Measurements from ENCODE around the gene COL2A1. TPM values are rescaled to one million over a fixed set of nuclear protein-coding genes. Genes with fewer than 3 reads are reported as not detected.

Gene COL2A1
- total RNA-seq, 1 donor from 2014 or later, result 0.09 TPM

GRCh38 chr12:47945341-47945728, 58.9 kb downstream of the COL2A1 start:
- no peak for DNase-seq (ENCODE audit: low spot score)

- no peak for DNase-seq (ENCODE audit: low spot score)
These were observed 59.5 kb downstream of the COL2A1 start for GRCh38 chr12:47944685-47945340.

GRCh38 chr12:47943623-47944340, 60.5 kb downstream of the COL2A1 start:
- peak; percentile 50 for DNase-seq (ENCODE audit: low spot score)

GRCh38 chr12:47942614-47943225, 61.6 kb downstream of the COL2A1 start:
- no peak for DNase-seq (ENCODE audit: low spot score)

GRCh38 chr12:47941871-47942613, 62.2 kb downstream of the COL2A1 start:
- no peak for DNase-seq (ENCODE audit: low spot score)

GRCh38 chr12:47941475-47941780, 62.8 kb downstream of the COL2A1 start:
- no peak for DNase-seq (ENCODE audit: low spot score)

GRCh38 chr12:47940773-47941474, 63.4 kb downstream of the COL2A1 start:
- no peak for DNase-seq (ENCODE audit: low spot score)

GRCh38 chr12:47939009-47939601, 65.2 kb downstream of the COL2A1 start:
- DNase-seq (ENCODE audit: low spot score), result peak; percentile 71

GRCh38 chr12:47938594-47938993, 65.7 kb downstream of the COL2A1 start:
- no peak for DNase-seq (ENCODE audit: low spot score)

GRCh38 chr12:47938093-47938492, 66.2 kb downstream of the COL2A1 start:
- DNase-seq (ENCODE audit: low spot score), result no peak

- peak; percentile 60 for DNase-seq (ENCODE audit: low spot score)
These were observed 69.1 kb downstream of the COL2A1 start for GRCh38 chr12:47935184-47935583.

- no peak for DNase-seq (ENCODE audit: low spot score)
These were observed 73.1 kb downstream of the COL2A1 start for GRCh38 chr12:47931187-47931586.

GRCh38 chr12:47930634-47931033, 73.6 kb downstream of the COL2A1 start:
- no peak for DNase-seq (ENCODE audit: low spot score)

GRCh38 chr12:47927346-47927745, 76.9 kb downstream of the COL2A1 start:
- DNase-seq (ENCODE audit: low spot score), result no peak

Other genes starting within 250 kb of the COL2A1 start
- gene RAPGEF3, start 245.6 kb downstream of the COL2A1 start, total RNA-seq, result 54.8 TPM
- 73.1 TPM for gene SLC48A1, start 231.2 kb downstream of the COL2A1 start, total RNA-seq
- gene HDAC7, start 184.6 kb downstream of the COL2A1 start, total RNA-seq, result 120 TPM
- gene VDR, start 99.5 kb downstream of the COL2A1 start, total RNA-seq, result 33.8 TPM
- 101 TPM for gene TMEM106C, start 40.9 kb downstream of the COL2A1 start, total RNA-seq
- gene SENP1, start 101.6 kb upstream of the COL2A1 start, total RNA-seq, result 11.8 TPM
- 103 TPM for gene PFKM, start 114.9 kb upstream of the COL2A1 start, total RNA-seq
- gene ASB8, start 153.0 kb upstream of the COL2A1 start, total RNA-seq, result 39.5 TPM
- 5.2 TPM for gene CCDC184, start 179.2 kb upstream of the COL2A1 start, total RNA-seq
- gene OR10AD1, start 198.8 kb upstream of the COL2A1 start, total RNA-seq, result not detected

Measured in mucosa of gallbladder (tissue), 1 donor.